Thyroid gland (tissue), 4 donors: ENCODE data around the gene MED17.

Source experiments
- POLR2A ChIP-seq, 2 donors: fragments of 450-650 bp; IDR thresholded peaks; one replicate each; pipeline ENCODE4 v1.6.1; 2017; ENCODE audit warnings: antibody characterized with exemption in 2 of 2, mild to moderate bottlenecking in 2 of 2, moderate library complexity in 1 of 2
- TF ChIP-seq, protein P1 (sequence below), 6 experiments: fragments of 200-600 bp in 3 of 6; fragments of 450-650 bp in 3 of 6; sonication (generic) in 3 of 6; IDR thresholded peaks; one replicate each; pipeline ENCODE4 v1.5.1; 2016 to 2019; ENCODE audit warnings: antibody characterized with exemption in 6 of 6, mild to moderate bottlenecking in 2 of 6, inconsistent platforms in 1 of 6, moderate library complexity in 1 of 6

DNA sequence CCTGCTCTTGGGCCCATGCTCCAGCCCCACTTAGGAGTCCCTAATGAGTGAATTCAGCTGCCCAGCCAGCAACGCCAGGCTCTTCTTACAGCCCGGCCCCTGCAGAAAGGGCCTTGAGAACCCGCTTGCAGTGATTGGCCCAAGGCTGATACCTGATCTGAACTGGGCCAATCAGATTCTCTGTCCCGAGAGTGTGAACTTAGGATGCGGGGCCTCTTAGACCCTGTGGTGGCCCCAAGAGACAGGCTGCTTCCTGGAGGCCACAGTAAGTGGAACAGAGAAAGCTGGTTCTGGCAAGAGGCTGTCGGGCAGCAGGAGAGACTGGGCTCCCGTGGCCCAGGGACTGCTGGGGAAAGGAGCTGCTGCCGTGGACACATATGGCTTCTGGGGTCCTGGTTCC, 54.9 kb downstream of the MED17 start:
- no peak for TF ChIP-seq POLR2A (IDR thresholded peaks at IDR 0.05)
- TF ChIP-seq, protein P1, sequence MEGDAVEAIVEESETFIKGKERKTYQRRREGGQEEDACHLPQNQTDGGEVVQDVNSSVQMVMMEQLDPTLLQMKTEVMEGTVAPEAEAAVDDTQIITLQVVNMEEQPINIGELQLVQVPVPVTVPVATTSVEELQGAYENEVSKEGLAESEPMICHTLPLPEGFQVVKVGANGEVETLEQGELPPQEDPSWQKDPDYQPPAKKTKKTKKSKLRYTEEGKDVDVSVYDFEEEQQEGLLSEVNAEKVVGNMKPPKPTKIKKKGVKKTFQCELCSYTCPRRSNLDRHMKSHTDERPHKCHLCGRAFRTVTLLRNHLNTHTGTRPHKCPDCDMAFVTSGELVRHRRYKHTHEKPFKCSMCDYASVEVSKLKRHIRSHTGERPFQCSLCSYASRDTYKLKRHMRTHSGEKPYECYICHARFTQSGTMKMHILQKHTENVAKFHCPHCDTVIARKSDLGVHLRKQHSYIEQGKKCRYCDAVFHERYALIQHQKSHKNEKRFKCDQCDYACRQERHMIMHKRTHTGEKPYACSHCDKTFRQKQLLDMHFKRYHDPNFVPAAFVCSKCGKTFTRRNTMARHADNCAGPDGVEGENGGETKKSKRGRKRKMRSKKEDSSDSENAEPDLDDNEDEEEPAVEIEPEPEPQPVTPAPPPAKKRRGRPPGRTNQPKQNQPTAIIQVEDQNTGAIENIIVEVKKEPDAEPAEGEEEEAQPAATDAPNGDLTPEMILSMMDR (IDR thresholded peaks at IDR 0.05): no peak
